B cell (primary cell): Measurements from ENCODE around the gene WARS2.

Experiments
- EZH2 ChIP-seq: IDR thresholded peaks from 2 replicates; pipeline ENCODE4 v1.6.1; 2012; ENCODE audit warnings: borderline replicate concordance, low read depth, mild to moderate bottlenecking, moderate library complexity, low read length; ENCODE audit not compliant: insufficient read depth, poor library complexity, severe bottlenecking
- TF ChIP-seq, protein P1 (sequence below): fragments of 200-600 bp; IDR thresholded peaks from one replicate; pipeline ENCODE4 v1.8.0; 2022; ENCODE audit warnings: antibody characterized with exemption, mild to moderate bottlenecking

GRCh38 chr1:119125874-119126273 lies 14.6 kb downstream of the WARS2 start:
- TF ChIP-seq, protein P1, sequence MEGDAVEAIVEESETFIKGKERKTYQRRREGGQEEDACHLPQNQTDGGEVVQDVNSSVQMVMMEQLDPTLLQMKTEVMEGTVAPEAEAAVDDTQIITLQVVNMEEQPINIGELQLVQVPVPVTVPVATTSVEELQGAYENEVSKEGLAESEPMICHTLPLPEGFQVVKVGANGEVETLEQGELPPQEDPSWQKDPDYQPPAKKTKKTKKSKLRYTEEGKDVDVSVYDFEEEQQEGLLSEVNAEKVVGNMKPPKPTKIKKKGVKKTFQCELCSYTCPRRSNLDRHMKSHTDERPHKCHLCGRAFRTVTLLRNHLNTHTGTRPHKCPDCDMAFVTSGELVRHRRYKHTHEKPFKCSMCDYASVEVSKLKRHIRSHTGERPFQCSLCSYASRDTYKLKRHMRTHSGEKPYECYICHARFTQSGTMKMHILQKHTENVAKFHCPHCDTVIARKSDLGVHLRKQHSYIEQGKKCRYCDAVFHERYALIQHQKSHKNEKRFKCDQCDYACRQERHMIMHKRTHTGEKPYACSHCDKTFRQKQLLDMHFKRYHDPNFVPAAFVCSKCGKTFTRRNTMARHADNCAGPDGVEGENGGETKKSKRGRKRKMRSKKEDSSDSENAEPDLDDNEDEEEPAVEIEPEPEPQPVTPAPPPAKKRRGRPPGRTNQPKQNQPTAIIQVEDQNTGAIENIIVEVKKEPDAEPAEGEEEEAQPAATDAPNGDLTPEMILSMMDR: no peak
- TF ChIP-seq EZH2: no peak
